ENCODE measurements around the gene DUSP10. TPM values are rescaled to one million over a fixed set of nuclear protein-coding genes. Genes with fewer than 3 reads are reported as not detected.

Gene DUSP10
- total and polyA plus RNA-seq, 2 donors (not counting 1 experiment from before 2014, with no cell fraction given): 22.8 to 37.7 TPM

DNA sequence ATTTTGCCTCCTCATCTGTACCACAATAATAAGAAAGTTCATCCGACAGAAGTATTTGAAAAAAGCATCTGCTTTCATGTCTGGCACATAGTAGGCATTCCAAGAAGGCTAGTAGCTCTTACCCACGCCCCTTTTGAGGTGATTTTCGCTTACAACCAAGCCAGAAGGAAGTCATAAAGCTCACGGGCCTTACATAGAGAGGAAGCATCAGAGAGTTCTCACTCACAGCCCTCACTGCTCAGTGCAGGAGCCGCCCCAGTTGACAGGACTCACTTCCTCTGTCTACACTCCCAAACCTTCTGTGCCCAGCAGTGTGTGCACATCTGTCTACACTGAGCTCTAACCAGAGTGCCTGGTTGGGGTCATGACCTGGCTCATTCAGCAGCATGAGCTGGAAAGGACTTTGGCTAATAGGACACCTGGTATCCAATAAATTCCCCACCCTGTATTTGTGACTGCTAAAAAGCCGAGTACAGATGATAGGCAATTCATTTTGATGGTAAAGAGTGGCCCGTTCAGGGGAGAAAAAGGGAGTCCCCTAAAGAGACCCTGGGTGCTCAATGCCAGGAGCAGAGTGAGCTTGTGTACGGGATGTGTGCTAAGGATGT lies 36.8 kb upstream of the DUSP10 start:
- H2AFZ ChIP-seq (ENCODE audit: insufficient read depth, low read depth, low read length, poor library complexity, severe bottlenecking): no peak overlapping the region
- H3K4me3 Mint-ChIP-seq: peak overlapping the region; percentile 79
- H3K4me1 ChIP-seq (ENCODE audit: control insufficient read depth in 2 of 2, insufficient read depth in 2 of 2, low read length in 2 of 2): peaks cover 64 to 75% of the 10 kb centered on the region in 2 donors
- POLR2A ChIA-PET: interaction anchor here (0.9 to 3.2 kb wide), 3 partner anchors 15 to 66 kb away, joined by 6 to 23 read pairs (median 13); partner anchors contain the start of gene DUSP10
- CTCF ChIA-PET: interaction anchor here (0.7 to 2.8 kb wide), 8 partner anchors 16 to 201 kb away, joined by 3 to 18 read pairs (median 6); partner anchors contain the start of gene DUSP10
- H3K4me3 ChIP-seq (ENCODE audit: control extremely low read depth in 1 of 5, extremely low read depth in 1 of 5, insufficient read depth in 1 of 5, low read depth in 2 of 5, low read length in 4 of 5): peak overlapping the region in 3 of 5 experiments; percentile 19 to 49 (median 32)
- no peaks in the 10 kb centered on the region for H3K27me3 ChIP-seq (replicated peaks in 1 of 4; ENCODE audit: control extremely low read depth in 1 of 4, control insufficient read depth in 3 of 4, insufficient read depth in 4 of 4, low read length in 3 of 4)
- TF ChIP-seq CTCF (IDR thresholded peaks at IDR 0.05) (no peak), EZH2 (IDR thresholded peaks at IDR 0.05; ENCODE audit: borderline replicate concordance, insufficient read depth, low read depth, low read length, poor library complexity, severe bottlenecking) (no peak)
- no peaks in the 10 kb centered on the region for H3K79me2 ChIP-seq (ENCODE audit: control insufficient read depth, insufficient read depth, low read length)
- H3K27ac Mint-ChIP-seq: peak overlapping the region; percentile 91
- 19% methylated on average over 7 of the region's 8 CpGs for WGBS (ENCODE audit: insufficient coverage)
- H3K36me3 ChIP-seq (replicated peaks in 1 of 2; ENCODE audit: control extremely low read depth in 1 of 2, control insufficient read depth in 1 of 2, extremely low read depth in 1 of 2, insufficient read depth in 2 of 2, low read length in 1 of 2): no peaks in the 10 kb centered on the region
- intact Hi-C loops (cut with micrococcal nuclease): loop anchor here (1.0 kb wide), 2 partner anchors 15 to 62 kb away; no protein-coding TSS in a partner anchor
- H3K9me3 ChIP-seq (ENCODE audit: control extremely low read depth in 1 of 3, control insufficient read depth in 2 of 3, insufficient read depth in 1 of 3, low read length in 2 of 3): no peaks in the 10 kb centered on the region
- H3K9ac ChIP-seq (ENCODE audit: low read length): peak overlapping the region; percentile 49
- DNase-seq (peak; percentile 83), ATAC-seq (ENCODE audit: low read depth) (peak; percentile 59)
- H3K27ac ChIP-seq (ENCODE audit: low read length in 2 of 2): peak overlapping the region; percentile 80 to 88
- H4K20me1 ChIP-seq (ENCODE audit: control insufficient read depth, insufficient read depth, low read length, poor library complexity, severe bottlenecking): no peaks in the 10 kb centered on the region
- H3K27me3 Mint-ChIP-seq: no peaks in the 10 kb centered on the region
- peaks cover 72% of the 10 kb centered on the region for H3K4me1 Mint-ChIP-seq
- H3K4me2 ChIP-seq (replicated peaks; ENCODE audit: low read depth, low read length, poor library complexity, severe bottlenecking): peak overlapping the region; percentile 72
- no peaks in the 10 kb centered on the region for H3K9me3 Mint-ChIP-seq (ENCODE audit: insufficient read depth)

DNA sequence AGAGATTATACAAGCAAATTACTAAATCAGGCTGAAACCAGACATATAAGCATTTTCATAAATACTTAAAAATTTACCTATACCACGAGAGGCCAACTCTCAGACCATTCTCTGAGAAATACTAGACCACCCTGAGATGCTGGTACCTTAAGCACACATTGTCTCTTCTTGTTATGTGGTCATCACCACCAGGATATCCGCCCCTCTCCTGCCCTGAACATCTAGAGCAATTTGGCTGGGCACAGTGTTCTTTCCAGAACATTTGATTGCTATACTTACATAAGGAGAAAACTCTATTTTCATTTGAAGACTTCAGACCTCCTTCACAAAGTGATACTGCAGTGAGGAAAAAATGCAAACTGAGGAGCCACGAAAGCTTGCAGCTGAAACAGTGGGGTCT lies 36.2 kb upstream of the DUSP10 start:
- H3K4me2 ChIP-seq (replicated peaks; ENCODE audit: low read depth, low read length, poor library complexity, severe bottlenecking): peak overlapping the region; percentile 72
- H3K4me1 ChIP-seq (ENCODE audit: control insufficient read depth in 2 of 2, insufficient read depth in 2 of 2, low read length in 2 of 2): peaks cover 59 to 70% of the 10 kb centered on the region in 2 donors
- ChIA-PET CTCF (interaction anchor here (0.7 to 2.8 kb wide), 8 partner anchors 16 to 300 kb away, joined by 3 to 18 read pairs (median 4); partner anchors contain the start of gene DUSP10), POLR2A (interaction anchor here (0.9 to 3.2 kb wide), 4 partner anchors 15 to 66 kb away, joined by 6 to 23 read pairs (median 13); partner anchors contain the start of gene DUSP10)
- H3K9ac ChIP-seq (ENCODE audit: low read length): peak overlapping the region; percentile 49
- peak overlapping the region in 4 of 5 experiments; percentile 3 to 49 (median 26) for H3K4me3 ChIP-seq (ENCODE audit: control extremely low read depth in 1 of 5, extremely low read depth in 1 of 5, insufficient read depth in 1 of 5, low read depth in 2 of 5, low read length in 4 of 5)
- H3K27me3 ChIP-seq (replicated peaks in 1 of 4; ENCODE audit: control extremely low read depth in 1 of 4, control insufficient read depth in 3 of 4, insufficient read depth in 4 of 4, low read length in 3 of 4): no peaks in the 10 kb centered on the region
- H3K36me3 ChIP-seq (replicated peaks in 1 of 2; ENCODE audit: control extremely low read depth in 1 of 2, control insufficient read depth in 1 of 2, extremely low read depth in 1 of 2, insufficient read depth in 2 of 2, low read length in 1 of 2): no peaks in the 10 kb centered on the region
- peak; percentile 3 for ATAC-seq (ENCODE audit: low read depth)
- intact Hi-C loops (cut with micrococcal nuclease): loop anchor here (1.0 kb wide), 2 partner anchors 15 to 62 kb away; no protein-coding TSS in a partner anchor
- Mint-ChIP-seq H3K27ac (peak overlapping the region; percentile 91), H3K4me1 (peaks cover 67% of the 10 kb centered on the region), H3K4me3 (peak overlapping the region; percentile 79), H3K27me3 (no peaks in the 10 kb centered on the region), H3K9me3 (ENCODE audit: insufficient read depth) (no peaks in the 10 kb centered on the region)
- H3K79me2 ChIP-seq (ENCODE audit: control insufficient read depth, insufficient read depth, low read length): no peaks in the 10 kb centered on the region
- DNase-seq: no peak
- no peaks in the 10 kb centered on the region for H3K9me3 ChIP-seq (ENCODE audit: control extremely low read depth in 1 of 3, control insufficient read depth in 2 of 3, insufficient read depth in 1 of 3, low read length in 2 of 3)
- no peak overlapping the region for H2AFZ ChIP-seq (ENCODE audit: insufficient read depth, low read depth, low read length, poor library complexity, severe bottlenecking)
- peak overlapping the region; percentile 80 to 88 for H3K27ac ChIP-seq (ENCODE audit: low read length in 2 of 2)
- WGBS (ENCODE audit: insufficient coverage): 0% methylated on average over 1 of the region's 3 CpGs
- no peak for TF ChIP-seq CTCF (IDR thresholded peaks at IDR 0.05)
- no peak for TF ChIP-seq EZH2 (IDR thresholded peaks at IDR 0.05; ENCODE audit: borderline replicate concordance, insufficient read depth, low read depth, low read length, poor library complexity, severe bottlenecking)
- no peaks in the 10 kb centered on the region for H4K20me1 ChIP-seq (ENCODE audit: control insufficient read depth, insufficient read depth, low read length, poor library complexity, severe bottlenecking)

Data from B cell (primary cell).